GM18861 (cell line): ENCODE measurements around the gene NCDN.

Experiments used
- ATAC-seq: cut with Tn5 transposase; IDR thresholded peaks from one replicate; pipeline ENCODE4 v1.9.1; 2021; ENCODE audit not compliant: unreplicated experiment

The NCDN gene, protein sequence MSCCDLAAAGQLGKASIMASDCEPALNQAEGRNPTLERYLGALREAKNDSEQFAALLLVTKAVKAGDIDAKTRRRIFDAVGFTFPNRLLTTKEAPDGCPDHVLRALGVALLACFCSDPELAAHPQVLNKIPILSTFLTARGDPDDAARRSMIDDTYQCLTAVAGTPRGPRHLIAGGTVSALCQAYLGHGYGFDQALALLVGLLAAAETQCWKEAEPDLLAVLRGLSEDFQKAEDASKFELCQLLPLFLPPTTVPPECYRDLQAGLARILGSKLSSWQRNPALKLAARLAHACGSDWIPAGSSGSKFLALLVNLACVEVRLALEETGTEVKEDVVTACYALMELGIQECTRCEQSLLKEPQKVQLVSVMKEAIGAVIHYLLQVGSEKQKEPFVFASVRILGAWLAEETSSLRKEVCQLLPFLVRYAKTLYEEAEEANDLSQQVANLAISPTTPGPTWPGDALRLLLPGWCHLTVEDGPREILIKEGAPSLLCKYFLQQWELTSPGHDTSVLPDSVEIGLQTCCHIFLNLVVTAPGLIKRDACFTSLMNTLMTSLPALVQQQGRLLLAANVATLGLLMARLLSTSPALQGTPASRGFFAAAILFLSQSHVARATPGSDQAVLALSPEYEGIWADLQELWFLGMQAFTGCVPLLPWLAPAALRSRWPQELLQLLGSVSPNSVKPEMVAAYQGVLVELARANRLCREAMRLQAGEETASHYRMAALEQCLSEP

DNA sequence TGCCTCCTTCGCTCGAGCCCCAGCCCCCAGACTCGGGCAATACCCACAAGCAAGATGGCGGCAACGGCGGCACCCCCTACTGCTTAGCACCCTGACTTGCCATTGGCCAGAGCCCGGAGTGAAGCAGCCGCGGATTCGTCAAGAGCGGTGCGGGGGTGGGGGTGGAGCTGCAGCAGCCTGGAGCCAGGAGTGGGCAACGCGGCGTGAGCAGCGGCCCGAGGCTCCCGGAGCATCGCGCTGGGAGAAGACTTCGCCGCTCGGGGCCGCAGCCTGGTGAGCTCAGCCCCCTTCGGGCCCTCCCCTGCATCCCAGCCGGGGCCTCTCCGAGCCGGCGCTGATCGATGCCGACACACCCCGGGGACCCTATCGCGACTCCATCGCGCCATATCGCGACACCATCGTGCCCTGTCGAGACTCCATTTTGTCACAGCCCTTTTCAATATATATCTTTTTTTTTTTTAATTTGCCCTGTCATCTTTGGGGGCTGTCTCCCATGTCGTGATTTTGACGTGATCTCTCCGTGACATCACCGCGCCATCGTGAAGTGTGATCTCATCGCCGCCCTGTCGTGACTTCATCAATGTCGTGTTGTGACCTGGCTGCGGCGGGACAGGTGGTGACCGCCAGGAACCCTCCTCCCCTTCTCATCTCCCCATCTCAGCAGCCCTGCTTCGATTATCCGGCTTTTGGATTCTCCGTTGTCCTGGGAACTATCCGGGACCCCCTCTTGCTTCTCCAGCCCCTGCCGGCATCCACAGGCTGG is at the start of gene NCDN:
TSS of gene NCDN (plus strand) at position 189 of the 763 bp plus-strand sequence. CDS start at position 581, 392 bp downstream.
- peak; percentile 57 for ATAC-seq

DNA sequence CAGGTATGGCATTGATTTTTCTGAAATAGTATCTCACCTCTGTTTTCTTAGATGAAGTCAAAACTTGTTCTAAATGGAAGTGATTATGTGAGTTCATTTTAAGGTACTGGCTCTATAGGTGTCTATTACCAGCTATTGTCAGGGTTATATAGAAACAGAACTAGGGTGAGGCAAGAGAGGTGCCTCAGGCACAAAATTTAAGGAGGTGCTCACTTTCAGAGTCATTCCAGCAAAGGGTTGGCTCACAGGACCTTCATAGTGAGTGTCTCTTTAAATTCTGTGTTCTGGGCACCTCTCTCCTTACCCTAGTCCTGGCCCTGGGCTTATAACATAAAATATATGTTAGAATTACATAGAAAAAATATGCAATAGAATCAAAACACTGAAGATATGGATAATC is 49.7 kb upstream of the NCDN start:
- ATAC-seq: no peak

GRCh38 chr1:35509558-35509957 is 48.0 kb upstream of the NCDN start:
- no peak for ATAC-seq

- no peak for ATAC-seq
Observed at GRCh38 chr1:35511305-35511704, 46.3 kb upstream of the NCDN start.

DNA sequence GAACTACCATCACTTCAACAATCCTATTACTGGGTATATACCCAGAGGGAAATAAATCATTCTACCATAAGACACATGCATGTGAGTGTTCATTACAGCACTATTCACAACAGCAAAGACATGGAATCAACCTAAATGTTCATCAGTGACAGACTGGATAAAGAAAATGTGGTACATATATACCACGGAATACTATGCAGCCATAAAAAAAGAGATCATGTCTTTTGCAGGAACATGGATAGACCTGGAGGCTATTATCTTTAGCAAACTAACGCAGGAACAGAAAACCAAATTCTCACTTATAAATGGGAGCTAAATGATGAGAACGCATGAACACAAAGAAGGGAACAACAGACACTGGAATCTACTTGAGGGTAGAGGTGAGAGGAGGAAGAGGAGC is 39.4 kb upstream of the NCDN start:
- ATAC-seq: no peak

- ATAC-seq: no peak
Observed at GRCh38 chr1:35519432-35519831, 38.2 kb upstream of the NCDN start.

DNA sequence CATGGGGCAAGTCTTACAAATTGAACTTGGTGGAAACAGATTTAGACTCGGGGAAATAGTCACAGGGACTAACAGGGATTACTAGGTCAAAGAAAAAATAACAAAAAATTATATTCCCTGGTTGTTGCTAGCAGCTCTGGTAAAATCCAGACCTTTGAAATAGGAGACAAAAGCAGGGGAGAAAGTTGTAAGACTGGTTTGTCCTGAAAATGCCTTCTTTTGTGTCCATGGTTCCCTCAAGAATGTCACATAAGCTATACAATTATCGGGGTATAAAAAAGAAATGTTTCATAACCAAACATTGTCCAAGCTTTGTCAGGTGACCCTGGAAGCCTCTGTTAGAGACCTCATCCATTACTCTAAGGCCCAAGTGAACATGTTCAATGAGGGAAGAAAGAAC is 33.5 kb upstream of the NCDN start:
- no peak for ATAC-seq

DNA sequence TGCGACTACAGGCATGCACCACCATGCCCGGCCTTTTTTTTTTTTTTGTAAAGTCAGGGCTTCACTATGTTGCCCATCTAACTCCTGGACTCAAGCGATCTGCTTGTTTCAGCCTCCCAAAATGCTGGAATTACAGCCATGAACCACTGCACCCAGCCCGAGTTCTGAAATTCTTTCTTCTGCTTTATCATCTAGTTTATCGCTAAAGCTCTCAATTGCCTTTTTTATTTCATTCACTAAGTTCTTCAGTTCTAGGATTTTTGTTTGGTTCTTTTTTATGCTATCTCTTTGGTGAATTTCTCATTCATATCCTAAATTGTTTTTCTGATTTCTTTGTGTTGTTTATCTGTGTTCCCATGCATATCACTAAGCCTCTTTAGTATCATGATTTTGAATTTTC is 27.4 kb upstream of the NCDN start:
- ATAC-seq: no peak

DNA sequence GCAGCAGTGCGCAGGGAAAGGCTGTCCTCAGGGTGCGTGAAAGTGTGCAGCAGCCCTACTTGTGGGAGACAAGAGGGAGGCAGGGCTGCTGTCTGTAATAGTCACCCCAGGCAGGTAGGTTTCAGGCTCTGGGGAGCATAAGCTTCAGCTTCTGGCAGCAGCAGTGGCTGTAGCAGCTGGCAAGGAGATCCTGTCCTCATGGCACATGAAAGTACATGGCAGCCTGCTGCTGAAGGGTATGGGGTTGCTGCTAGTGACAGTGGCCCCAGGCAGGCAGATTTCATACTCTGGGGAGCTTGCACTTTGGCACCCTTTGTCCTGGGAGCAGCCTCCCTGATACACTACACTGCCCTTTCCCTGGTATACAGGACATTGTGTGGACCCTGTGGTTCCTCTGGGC is 26.7 kb upstream of the NCDN start:
- ATAC-seq: no peak

DNA sequence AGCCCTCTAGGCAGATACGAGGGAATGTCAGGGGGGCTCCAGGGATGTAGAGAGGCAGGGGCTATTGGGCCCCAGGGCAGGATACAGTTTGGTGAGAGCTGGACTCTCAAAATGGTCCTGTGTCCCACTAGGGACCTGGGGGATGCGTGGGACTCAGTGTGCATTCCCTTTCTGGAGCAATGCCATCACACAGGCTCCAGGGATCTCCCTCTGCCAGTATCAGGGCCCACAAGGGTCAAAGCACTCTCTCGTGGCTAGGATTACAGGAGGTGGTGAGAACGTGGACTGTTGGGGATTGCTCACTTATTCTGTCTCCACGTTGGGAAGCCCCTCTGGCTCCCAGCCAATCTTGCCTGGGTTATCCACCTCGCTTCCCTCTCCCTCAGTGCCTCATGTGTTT is 26.2 kb upstream of the NCDN start:
- ATAC-seq: no peak

GRCh38 chr1:35532497-35533223 is 24.9 kb upstream of the NCDN start:
- no peak for ATAC-seq

GRCh38 chr1:35533586-35533985 is 24.0 kb upstream of the NCDN start:
- no peak for ATAC-seq

DNA sequence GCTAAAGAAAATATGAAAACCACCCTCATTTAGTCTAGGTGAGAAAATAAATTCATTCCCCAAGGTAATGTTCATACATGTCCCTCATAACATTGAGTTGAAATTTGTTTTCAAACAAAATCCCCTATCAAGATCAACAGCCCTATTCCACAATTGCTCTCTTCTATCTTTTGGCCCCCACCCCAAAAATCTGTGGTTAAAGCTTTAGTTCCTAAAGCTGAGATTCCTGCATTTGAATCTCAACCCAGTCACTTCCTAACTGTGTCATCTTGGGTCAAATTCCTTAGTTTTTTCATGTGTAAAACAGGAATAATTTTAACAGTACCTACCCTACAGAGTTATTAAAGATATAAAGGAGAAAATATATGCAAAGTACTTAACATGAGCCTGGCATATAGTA is 22.4 kb upstream of the NCDN start:
- no peak for ATAC-seq

GRCh38 chr1:35536556-35537162 is 20.9 kb upstream of the NCDN start:
- no peak for ATAC-seq

DNA sequence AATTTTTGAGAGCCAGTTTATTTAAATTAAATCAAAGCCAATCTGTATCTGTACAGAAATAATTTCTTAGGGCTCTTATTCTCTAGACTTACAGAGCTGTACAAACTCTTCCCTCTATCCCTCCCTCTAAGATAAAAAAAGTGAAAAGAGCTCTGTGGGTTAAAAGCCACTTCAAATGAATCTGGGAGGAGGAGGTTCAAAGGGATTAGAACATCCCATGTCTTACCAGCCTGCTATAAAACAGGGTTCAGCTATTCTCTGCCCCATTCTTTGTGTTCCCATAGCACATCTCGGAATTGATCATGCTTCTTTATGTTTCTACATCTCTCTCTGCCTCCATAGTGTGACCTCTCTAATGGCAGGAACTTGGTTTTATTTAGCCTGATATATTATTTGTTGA is 19.8 kb upstream of the NCDN start:
- no peak for ATAC-seq

GRCh38 chr1:35539073-35539823 is 18.4 kb upstream of the NCDN start:
- ATAC-seq: no peak

- no peak for ATAC-seq
Observed at GRCh38 chr1:35539824-35540261, 17.8 kb upstream of the NCDN start.

DNA sequence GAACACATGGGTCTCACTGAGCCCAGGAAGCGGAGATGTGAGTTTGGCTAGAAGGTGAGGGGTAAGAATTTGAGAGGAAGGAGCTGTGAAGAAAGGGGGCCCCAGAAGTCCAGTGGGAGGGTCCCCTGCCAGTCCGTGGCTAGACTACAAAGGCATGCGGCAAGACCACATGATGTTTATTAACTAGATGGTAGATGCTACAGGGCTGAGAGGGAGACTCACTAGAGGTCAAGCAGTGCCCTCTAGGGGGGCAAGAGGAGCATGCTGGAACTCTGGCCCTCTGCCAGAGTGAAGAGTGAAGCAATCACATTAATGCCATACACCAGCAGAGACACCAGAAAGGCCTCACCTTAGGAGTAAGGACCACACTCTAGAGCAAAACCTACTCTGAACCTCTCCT is 12.6 kb upstream of the NCDN start:
- ATAC-seq: no peak

GRCh38 chr1:35546614-35547013 is 11.0 kb upstream of the NCDN start:
- ATAC-seq: no peak

- ATAC-seq: no peak
Observed at GRCh38 chr1:35553851-35554250, 3.7 kb upstream of the NCDN start.
